DND-41 (cell line): ENCODE data around the gene ADCY4.

Experiments used
- ATAC-seq: fragments of 200-7000 bp; cut with Tn5 transposase; 3 replicates; pipeline ENCODE4 v1.9.1; 2021; ENCODE audit warnings: low read depth; ENCODE audit not compliant: insufficient read depth
- DNase-seq: peaks from one replicate; pipeline ENCODE4 v3.0.0-alpha.2; 2020
- H2AFZ ChIP-seq: 2 replicates; pipeline ENCODE4 v1.6.0; 2012; ENCODE audit warnings: low read depth, low read length
- H3K27ac ChIP-seq: 2 replicates; pipeline ENCODE4 v1.5.1; 2012; ENCODE audit warnings: low read length, inconsistent platforms
- H3K27me3 ChIP-seq: fragments of 200-600 bp; sonication (generic); 2 replicates; pipeline ENCODE4 v1.6.0; 2012; ENCODE audit warnings: low read length, mild to moderate bottlenecking, inconsistent platforms; ENCODE audit not compliant: insufficient read depth, poor library complexity
- H3K36me3 ChIP-seq: 2 replicates; pipeline ENCODE4 v1.5.1; 2012; ENCODE audit warnings: low read length, inconsistent platforms; ENCODE audit not compliant: insufficient read depth
- H3K4me1 ChIP-seq: 2 replicates; pipeline ENCODE4 v1.5.1; 2012; ENCODE audit warnings: mild to moderate bottlenecking, low read length; ENCODE audit not compliant: insufficient read depth
- H3K4me2 ChIP-seq: 2 replicates; pipeline ENCODE4 v1.6.0; 2012; ENCODE audit warnings: mild to moderate bottlenecking, moderate library complexity, low read length, inconsistent platforms; ENCODE audit not compliant: insufficient read depth
- H3K4me3 ChIP-seq, 2 experiments: fragments of 200-600 bp in 1 of 2; shearing (Covaris generic) in 1 of 2; 2 replicates each; pipeline ENCODE4 v1.5.1; 2012 to 2016; ENCODE audit warnings: inconsistent platforms in 2 of 2, low read length in 2 of 2, mild to moderate bottlenecking in 2 of 2, low read depth in 1 of 2, moderate library complexity in 1 of 2
- H3K79me2 ChIP-seq: 2 replicates; pipeline ENCODE4 v1.6.0; 2012; ENCODE audit warnings: low read length, inconsistent platforms; ENCODE audit not compliant: insufficient read depth
- H3K9ac ChIP-seq: 2 replicates; pipeline ENCODE4 v1.6.0; 2012; ENCODE audit warnings: low read depth, mild to moderate bottlenecking, inconsistent platforms, low read length, moderate library complexity
- H3K9me3 ChIP-seq: 2 replicates; pipeline ENCODE4 v1.5.1; 2012; ENCODE audit warnings: low read length, moderate library complexity, mild to moderate bottlenecking, inconsistent platforms; ENCODE audit not compliant: insufficient read depth, severe bottlenecking
- H4K20me1 ChIP-seq: 2 replicates; pipeline ENCODE4 v1.6.0; 2012; ENCODE audit warnings: low read length; ENCODE audit not compliant: insufficient read depth
- EZH2 ChIP-seq: IDR thresholded peaks from 3 replicates; pipeline ENCODE4 v1.6.1; 2012; ENCODE audit warnings: borderline replicate concordance, low read depth, mild to moderate bottlenecking, moderate library complexity, low read length, inconsistent platforms; ENCODE audit not compliant: severe bottlenecking
- TF ChIP-seq, protein P1 (sequence below): IDR thresholded peaks from 2 replicates; pipeline ENCODE4 v1.5.1; 2012; ENCODE audit warnings: borderline replicate concordance, low read length, moderate library complexity, mild to moderate bottlenecking; ENCODE audit not compliant: poor library complexity, severe bottlenecking; ENCODE audit errors: extremely low read depth

Gene ADCY4

DNA sequence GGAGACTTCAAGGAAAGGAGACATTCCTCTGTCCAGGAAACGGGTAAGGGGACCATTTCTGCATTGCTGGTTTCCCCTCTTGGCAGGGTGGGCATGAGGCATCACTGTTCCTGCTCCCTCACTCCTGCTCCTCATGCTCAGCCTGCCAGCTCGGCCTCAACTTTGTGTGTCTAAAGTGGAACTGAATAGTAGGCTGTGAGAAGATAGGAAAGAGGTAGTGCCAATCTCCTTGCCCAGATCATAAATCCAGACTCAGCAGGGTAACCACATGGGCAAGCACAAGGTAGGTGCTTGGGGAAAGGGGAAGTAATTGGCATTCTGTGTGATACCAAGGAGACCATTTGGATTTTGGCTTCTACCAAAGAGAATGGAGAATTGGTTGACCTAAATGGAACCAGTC is 21.0 kb downstream of the ADCY4 start:
- H3K4me1 ChIP-seq: no peaks in the 10 kb centered on the region
- no peak overlapping the region for H3K27ac ChIP-seq
- H3K4me2 ChIP-seq: no peak overlapping the region
- H3K27me3 ChIP-seq: no peaks in the 10 kb centered on the region
- H2AFZ ChIP-seq: no peak overlapping the region
- DNase-seq: no peak
- no peaks in the 10 kb centered on the region for H3K79me2 ChIP-seq
- TF ChIP-seq EZH2: no peak
- TF ChIP-seq, protein P1, sequence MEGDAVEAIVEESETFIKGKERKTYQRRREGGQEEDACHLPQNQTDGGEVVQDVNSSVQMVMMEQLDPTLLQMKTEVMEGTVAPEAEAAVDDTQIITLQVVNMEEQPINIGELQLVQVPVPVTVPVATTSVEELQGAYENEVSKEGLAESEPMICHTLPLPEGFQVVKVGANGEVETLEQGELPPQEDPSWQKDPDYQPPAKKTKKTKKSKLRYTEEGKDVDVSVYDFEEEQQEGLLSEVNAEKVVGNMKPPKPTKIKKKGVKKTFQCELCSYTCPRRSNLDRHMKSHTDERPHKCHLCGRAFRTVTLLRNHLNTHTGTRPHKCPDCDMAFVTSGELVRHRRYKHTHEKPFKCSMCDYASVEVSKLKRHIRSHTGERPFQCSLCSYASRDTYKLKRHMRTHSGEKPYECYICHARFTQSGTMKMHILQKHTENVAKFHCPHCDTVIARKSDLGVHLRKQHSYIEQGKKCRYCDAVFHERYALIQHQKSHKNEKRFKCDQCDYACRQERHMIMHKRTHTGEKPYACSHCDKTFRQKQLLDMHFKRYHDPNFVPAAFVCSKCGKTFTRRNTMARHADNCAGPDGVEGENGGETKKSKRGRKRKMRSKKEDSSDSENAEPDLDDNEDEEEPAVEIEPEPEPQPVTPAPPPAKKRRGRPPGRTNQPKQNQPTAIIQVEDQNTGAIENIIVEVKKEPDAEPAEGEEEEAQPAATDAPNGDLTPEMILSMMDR: no peak
- H3K4me3 ChIP-seq: no peak overlapping the region
- no peaks in the 10 kb centered on the region for H4K20me1 ChIP-seq
- H3K9me3 ChIP-seq: no peaks in the 10 kb centered on the region
- no peak for ATAC-seq
- H3K9ac ChIP-seq: no peak overlapping the region
- peaks cover 14% of the 10 kb centered on the region for H3K36me3 ChIP-seq

DNA sequence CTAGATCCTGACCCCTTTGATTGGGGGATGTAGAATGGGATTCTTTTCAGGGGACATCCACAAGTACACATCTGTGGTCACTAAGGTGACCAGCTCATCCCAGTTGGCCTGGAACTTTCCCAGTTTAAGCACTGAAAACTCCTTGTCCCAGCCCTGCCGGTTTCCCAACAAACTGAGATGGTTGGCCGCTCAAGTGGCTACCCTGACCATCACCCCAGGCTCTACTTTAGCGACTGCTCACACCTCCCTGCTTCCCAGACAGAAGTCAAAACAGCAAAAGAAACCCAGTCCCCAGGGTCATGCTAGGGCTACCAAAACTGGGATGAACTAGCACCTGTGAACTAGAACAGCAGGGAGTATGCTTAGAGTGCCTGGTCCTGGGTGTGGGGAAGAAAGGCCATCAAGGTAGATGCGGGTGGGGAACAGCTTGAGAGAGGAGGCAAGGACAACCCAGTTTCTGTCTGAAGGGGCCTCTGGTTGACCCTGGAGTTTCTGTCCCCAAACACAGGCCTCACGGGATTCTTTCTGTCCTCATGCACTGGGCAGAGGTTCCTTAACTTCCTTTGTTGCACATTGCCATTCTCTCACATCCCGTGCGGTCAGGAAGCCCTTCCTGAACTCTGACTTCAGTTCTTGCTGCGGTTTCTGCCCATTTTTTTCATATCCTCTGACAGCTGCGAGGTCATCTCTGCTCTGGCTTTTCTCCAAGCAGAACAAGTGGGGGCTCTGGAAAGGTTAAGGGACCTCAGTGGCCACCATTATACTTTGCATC is 21.9 kb downstream of the ADCY4 start:
- Histone ChIP-seq H3K27me3 (no peaks in the 10 kb centered on the region), H4K20me1 (no peaks in the 10 kb centered on the region), H3K36me3 (peaks cover 22% of the 10 kb centered on the region), H3K4me3 (no peak overlapping the region), H3K79me2 (no peaks in the 10 kb centered on the region), H3K9me3 (no peaks in the 10 kb centered on the region), H3K4me1 (no peaks in the 10 kb centered on the region), H3K27ac (no peak overlapping the region), H3K9ac (no peak overlapping the region), H3K4me2 (no peak overlapping the region), H2AFZ (no peak overlapping the region)
- ATAC-seq (no peak), DNase-seq (no peak)
- TF ChIP-seq, protein P1: no peak
- TF ChIP-seq EZH2: no peak

DNA sequence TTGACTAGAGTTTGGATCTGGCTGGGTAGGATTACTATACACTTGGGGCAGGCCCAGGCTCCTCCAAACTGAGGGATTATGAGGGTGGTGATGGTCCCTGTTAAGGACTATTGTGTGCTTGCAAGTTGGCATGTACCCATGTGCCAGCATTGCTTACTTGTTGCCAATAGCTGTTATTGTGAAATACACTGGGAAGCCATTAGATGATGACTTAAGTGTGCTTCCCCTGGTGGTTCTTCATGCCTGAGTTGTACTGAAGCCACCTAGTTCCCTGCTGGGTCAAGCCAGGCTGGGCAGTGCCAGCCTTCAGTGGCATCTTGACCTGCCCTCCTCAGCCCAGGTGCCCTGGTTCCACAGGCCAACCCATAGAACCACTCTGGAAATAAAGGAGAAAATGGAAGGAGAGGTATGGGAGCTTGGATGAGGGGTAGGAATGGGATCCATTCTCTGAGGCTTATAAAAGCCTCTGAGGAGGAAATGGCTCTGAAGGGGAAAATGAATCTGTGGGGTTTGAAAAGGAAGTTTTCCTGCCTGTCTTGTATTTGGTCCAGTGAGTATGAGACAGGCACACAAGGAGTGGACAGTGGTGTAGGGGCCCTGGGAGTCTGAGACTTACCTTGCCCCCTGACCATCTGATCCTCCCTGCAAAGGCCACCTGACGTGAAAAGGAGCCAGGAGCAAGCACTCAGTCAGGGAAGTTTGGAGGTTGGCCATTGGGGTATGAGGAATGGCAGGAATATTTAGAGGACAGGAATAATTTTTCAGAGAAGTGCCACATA is 22.8 kb downstream of the ADCY4 start:
- H3K79me2 ChIP-seq: no peaks in the 10 kb centered on the region
- no peak overlapping the region for H3K4me3 ChIP-seq
- H4K20me1 ChIP-seq: 0 out of 2 replicates have a peak, but pooled peaks cover 4% of the 10 kb centered on the region
- no peak for TF ChIP-seq EZH2
- TF ChIP-seq, protein P1: no peak
- H3K9ac ChIP-seq: no peak overlapping the region
- ATAC-seq (no peak), DNase-seq (no peak)
- no peaks in the 10 kb centered on the region for H3K4me1 ChIP-seq
- no peak overlapping the region for H3K4me2 ChIP-seq
- no peak overlapping the region for H2AFZ ChIP-seq
- H3K27me3 ChIP-seq: no peaks in the 10 kb centered on the region
- no peaks in the 10 kb centered on the region for H3K9me3 ChIP-seq
- H3K36me3 ChIP-seq: peaks cover 30% of the 10 kb centered on the region
- H3K27ac ChIP-seq: no peak overlapping the region
